OCI-LY7 (cell line): ENCODE measurements around the gene SIX1.

Experiments
- EZH2phosphoT487 ChIP-seq: fragments of 200-600 bp; sonication (generic); IDR thresholded peaks from 2 replicates; pipeline ENCODE4 v1.6.1; 2018; ENCODE audit warnings: low read depth, borderline replicate concordance, mild to moderate bottlenecking, mixed run types, antibody characterized with exemption, low read length, moderate library complexity, mixed read lengths
- TF ChIP-seq, protein P1 (sequence below): fragments of 200-600 bp; sonication (generic); conservative IDR thresholded peaks from 2 replicates; pipeline ENCODE4 v1.5.1; 2014; ENCODE audit warnings: mild to moderate bottlenecking, antibody characterized with exemption, low read length, moderate library complexity, mixed read lengths

DNA sequence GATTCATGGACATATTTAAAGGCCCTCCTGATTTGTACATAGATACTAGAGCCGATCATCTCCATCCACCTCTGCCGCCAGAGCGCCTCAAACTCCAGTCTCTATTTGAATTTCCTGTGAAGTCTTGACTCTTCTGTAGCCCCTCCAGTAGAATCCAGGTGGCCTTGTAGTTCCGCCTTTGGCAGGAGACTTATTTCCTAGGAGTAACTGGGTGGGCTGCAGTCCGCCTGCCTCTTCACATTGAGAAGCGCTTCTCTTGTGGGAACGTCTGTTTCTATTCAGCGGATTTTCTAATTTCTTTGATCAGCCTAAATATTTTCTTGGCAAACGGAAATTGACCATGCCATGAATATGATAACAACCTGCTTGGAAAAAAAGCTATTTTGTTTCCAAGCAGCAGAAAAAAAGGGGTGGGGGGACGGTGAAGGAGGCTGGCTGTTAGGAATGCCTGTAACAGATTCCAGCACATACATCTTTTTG is 9.0 kb upstream of the SIX1 start:
- TF ChIP-seq, protein P1, sequence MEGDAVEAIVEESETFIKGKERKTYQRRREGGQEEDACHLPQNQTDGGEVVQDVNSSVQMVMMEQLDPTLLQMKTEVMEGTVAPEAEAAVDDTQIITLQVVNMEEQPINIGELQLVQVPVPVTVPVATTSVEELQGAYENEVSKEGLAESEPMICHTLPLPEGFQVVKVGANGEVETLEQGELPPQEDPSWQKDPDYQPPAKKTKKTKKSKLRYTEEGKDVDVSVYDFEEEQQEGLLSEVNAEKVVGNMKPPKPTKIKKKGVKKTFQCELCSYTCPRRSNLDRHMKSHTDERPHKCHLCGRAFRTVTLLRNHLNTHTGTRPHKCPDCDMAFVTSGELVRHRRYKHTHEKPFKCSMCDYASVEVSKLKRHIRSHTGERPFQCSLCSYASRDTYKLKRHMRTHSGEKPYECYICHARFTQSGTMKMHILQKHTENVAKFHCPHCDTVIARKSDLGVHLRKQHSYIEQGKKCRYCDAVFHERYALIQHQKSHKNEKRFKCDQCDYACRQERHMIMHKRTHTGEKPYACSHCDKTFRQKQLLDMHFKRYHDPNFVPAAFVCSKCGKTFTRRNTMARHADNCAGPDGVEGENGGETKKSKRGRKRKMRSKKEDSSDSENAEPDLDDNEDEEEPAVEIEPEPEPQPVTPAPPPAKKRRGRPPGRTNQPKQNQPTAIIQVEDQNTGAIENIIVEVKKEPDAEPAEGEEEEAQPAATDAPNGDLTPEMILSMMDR, result no peak
- TF ChIP-seq EZH2phosphoT487, result no peak
